Suppressor macrophage treated with lipopolysaccharide for 4 hours (primary cell): ENCODE measurements around the gene IFNG.
A peak's percentile ranks its signal among the peaks of the same experiment; 100 is the strongest.

Experiments
- DNase-seq: peaks from one replicate; pipeline ENCODE4 v3.0.0-alpha.2; 2020

IFNG gene

DNA sequence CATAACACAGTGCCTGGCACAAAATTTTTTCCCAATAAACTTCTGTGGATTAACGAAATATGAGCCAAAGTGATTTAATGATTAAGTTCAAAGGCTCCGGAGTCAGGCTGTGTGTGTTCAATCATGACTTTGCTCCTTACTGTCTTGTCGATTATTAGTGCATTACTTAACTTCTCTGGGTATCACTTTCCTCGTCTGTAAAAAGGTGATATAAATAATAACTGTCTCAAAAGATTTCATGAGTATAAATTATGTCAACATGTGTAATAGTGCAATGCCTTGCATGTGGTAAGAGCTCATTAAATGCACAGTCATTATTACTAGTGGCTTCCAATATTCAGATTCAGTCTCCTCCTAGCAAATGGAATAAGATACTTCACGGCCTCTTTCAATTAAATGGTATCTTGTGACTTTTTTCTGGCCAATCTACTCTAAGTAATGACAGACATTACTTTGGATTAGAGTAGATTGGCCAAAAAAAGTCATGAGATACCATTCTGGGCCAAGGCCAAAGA, 6.8 kb upstream of the IFNG start:
- no peak for DNase-seq

DNA sequence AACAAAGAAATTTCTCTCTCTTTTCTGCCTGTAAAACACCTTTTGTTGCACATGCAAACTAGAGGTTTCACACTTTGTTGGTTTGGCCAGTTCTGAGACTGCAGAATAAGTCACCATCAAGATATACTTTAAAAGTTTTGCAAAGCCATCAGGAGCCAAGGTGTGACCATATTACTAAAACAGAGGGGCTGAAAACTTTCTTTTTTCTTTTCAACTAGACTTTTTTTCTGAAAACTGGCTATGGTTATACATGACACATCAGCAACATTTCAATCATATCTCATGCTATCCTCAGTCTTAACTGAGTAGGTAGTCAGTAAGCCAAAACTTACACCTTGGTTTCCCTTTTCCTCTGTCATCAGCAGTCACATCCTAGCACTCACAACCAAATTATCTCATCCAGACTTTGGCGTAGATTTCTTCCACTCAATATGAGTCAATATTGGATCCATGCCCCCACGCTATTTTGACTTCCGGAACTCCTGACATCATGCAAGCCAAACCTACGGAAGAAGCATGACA, 4.1 kb upstream of the IFNG start:
- DNase-seq, result no peak

DNA sequence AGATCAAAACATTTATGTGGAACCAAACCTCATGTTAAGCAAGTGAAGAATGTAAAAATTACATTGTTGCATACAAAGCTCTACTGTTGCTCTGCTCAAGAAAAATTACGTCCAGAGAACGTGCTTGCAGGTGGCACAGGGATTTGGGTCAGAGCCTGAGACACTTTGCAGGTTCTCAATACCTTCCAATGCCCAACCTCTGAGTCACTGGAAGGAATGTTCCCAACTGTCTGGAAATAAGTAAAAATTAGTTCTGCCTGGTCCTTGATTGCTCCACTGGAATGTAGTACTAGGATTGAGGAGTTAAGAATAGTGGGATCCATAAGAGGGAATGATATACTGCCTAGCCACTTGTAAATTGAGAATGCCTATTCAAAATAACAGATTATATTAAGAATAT, 2.8 kb upstream of the IFNG start:
- DNase-seq, result no peak

DNA sequence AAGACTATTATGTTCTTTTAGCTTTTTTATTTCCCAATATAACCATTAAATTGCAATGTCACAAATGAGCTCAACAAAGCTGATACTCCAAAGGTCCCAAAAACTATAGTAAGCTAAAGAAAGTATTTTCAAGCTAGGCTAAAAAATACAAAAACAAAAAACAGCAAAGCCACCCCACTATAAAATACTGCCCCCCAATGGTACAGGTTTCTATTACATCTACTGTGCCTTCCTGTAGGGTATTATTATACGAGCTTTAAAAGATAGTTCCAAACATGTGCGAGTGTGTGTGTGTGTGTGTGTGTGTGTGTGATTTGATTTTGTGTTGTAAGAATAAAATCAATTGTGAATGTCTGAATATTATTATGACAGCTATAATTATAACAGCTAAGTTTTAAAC, 1.1 kb downstream of the IFNG start:
- peak; percentile 51 for DNase-seq

DNA sequence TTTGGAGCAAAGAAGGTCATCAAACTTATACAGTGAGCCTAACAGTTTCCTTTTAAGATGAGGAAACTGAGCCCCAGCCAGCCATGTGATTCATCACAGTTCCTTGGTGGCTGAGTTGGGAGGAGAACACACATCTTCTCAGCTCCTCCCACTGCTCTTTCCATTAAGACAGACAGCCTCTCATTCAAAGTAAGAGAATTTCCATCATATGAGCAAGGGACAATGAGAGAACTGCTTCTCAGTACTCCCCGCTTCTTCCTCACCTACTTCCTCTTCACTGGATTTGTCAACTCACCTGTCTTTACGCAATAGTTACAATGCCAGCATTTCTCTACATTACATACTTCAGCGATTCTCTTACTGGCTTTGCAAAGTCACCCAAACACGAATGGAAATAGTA, 2.2 kb downstream of the IFNG start:
- peak; percentile 4 for DNase-seq

DNA sequence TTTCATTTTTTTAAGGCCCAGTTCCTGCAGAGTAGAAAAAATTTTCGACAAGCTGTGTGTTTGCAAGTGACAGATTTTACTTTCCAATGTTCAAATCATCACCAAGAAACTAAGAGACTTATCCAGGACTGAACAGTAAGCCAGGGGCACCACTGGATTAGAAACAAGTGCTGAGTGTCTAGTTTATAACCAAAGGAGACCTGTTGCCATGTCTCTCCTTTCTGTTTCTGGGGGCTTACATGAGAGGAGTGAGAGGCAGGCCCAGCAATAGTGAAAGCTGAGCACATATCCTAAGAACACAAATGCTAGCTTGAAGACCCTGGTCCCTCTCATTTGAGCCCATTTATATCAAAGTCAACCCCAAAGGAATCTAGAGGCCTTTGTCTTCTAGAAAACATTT, 2.9 kb downstream of the IFNG start:
- DNase-seq, result no peak

DNA sequence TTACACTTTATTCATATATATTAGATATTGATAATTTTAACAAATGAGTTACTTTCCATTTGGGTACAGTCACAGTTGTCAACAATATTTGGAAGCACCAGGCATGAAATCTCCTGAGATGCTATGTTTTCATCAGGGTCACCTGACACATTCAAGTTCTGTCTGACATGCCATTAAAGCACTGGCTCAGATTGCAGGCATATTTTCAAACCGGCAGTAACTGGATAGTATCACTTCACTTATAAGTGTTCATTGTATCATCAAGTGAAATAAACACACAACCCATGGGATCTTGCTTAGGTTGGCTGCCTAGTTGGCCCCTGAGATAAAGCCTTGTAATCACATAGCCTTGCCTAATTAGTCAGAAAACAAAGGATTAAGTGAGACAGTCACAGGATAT, 4.8 kb downstream of the IFNG start:
- no peak for DNase-seq

DNA sequence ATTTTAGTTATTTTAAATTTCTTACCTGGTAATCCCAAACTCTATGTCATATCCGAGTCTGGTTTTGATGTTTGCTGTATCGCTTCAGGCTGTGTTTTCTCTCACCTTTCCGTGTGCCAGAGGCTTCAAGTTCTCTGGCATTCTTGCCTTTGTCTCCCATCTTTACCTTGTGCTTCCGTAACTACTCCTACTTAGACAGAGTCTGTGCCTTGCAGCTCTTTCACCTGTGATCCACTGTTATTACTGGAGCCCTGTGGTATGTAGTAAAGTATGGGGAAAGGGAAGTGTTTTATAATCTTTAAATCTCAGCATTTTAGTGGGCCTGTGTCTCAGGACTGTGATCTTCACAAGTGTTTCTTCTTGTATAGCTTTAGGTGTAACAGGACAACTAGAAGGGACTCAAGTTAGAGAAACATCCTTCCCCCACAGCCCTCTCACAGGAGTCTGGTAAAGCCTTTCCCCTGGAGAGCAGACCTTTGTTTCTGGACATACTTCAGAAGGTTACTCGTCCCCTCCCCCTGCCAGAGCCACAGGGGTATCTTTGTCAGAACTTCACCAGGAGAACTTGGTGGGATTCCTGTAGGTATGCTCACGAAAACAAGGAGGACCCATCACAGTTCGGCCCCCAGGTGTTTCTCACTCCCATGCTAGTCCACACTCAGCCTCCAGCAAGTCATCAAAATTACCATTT, 11.1 kb downstream of the IFNG start:
- DNase-seq, result no peak

DNA sequence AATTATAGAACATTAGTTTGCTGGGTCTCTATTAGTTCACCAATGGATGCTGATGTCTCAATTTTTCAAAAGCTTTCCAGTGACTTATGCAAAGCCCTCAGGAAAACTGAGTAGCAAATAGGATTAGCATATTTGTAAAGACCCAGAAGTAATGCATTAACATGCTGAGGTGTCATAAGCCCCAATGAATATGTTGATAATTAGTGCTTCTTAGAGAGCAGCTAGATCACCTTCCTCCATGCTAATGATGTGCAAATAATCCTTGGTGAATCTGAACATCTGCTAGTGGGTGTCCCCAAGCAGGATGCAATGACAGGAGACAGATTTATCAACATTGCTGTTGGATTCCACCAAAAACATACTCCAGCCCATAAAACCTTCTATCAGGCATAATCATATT, 19.0 kb downstream of the IFNG start:
- DNase-seq, result no peak

DNA sequence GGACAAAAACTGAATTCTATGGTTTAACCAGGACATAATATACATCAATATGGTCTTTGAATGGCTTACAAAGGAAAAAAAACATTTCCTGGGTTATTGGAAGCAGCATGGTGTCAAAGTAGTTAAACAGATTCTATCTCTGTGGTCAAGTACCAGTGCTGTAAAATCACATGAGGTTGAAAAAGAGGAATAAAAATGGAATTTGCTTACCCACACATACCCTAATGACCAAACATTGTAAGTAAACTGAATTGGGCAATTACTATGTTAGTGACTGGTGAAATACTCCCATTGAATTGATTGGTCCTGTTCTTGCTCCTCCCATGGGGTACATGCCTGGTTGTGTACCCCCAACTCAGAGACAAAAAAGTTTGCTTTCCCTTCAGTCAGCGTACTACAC, 19.6 kb downstream of the IFNG start:
- DNase-seq, result peak; percentile 27

DNA sequence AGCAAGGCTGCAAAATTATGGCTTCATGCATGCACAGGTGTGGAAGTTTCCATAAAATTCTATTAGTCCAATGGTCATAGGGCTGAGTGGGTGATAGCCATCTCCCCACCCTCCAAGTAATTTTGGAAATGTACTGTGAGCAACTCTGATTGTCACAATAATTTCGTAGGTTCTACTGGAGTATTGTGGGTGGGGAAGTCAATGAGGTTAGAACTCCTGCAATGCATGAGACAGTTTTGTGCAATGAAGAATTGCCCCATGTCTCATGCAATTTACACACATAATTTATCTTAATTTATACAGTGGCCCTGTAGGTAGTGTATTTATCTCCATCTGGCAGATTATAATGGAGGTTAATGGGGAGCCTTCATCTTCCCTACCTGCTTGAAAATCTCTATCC, 20.5 kb downstream of the IFNG start:
- peak; percentile 12 for DNase-seq

DNA sequence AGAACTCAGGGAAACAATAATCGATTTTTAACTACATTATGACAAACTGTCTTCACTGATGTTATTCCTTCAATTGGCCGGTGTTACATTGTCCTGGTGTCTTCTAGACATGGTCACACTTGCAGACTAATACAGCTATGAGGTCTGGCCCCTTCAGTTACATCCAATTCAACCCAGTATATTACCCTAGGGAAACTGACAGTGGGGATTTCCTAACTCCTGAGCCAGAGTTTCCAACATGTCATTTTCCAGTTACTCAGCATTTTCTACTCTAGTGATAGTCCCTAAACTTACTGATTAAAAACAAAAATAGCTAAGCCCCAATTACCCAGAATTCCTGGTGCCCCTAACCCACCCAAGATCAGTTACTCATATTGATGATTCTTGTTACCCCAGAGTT, 21.1 kb downstream of the IFNG start:
- peak; percentile 16 for DNase-seq

DNA sequence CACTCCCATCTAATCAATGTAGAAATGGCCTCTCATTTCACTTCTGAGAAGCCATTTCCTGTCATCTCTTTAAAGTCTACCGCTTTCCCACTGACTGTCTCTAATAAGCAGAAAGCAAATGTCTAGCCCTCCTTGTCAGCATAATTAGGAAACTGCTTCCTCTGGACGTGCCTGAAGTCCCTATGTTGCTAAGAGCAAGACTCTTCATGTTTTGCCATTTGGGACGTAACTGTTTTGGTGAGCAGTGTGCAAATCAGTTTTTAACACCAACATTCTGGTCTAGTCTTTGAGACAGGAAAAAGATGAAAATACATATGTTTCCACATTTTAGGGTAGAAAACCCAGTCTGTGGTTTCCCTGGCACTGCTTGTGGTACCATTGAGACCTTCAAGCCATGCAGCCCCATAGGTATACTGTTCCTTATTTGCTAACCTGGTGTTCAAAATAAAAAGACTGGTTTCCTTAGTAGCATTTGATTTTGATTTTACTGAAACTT, 22.2 kb downstream of the IFNG start:
- DNase-seq, result no peak

DNA sequence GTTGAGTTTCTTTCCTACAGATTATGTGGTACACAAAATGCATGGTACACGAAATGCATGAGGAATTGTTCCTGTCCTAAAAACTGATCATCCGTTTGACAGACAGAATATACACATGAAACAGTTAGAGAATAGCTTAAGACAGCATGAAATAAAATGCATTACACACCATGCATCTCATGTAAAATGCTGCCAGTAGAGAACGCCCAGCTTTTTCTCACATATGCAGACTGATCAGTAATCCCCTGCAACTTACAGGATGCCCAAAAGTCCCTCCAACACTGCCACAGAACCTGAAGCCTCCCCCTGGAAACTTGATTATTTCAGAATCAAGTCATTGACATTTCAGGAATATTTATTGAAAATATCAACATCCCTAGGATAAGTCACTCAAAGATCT, 24.0 kb downstream of the IFNG start:
- DNase-seq, result no peak

DNA sequence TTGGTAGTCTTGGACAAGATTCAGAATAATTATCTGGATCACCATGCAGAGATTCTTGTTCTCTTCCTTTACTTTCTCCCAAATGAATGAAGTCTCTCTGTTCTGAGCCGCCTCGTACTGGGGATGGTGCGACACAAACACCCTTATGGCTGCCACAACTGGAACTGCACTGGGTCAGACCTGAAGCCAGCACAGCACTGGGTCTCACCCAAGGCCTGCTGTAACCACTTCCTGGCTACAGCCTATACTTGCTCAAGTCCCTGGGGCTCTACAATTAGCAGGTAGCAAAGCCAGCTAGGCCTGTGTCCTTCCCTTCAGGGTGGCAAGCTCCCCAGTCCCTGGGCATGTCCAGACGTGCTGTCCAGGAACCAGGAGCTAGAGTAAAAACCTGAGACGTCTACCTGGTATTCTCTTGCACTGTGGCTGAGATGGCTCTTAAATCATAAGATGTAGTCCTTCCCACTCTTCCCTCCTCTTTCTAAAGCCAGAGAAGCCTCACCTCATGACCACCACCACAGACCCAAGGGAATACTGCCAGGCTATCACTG, 27.6 kb downstream of the IFNG start:
- no peak for DNase-seq

DNA sequence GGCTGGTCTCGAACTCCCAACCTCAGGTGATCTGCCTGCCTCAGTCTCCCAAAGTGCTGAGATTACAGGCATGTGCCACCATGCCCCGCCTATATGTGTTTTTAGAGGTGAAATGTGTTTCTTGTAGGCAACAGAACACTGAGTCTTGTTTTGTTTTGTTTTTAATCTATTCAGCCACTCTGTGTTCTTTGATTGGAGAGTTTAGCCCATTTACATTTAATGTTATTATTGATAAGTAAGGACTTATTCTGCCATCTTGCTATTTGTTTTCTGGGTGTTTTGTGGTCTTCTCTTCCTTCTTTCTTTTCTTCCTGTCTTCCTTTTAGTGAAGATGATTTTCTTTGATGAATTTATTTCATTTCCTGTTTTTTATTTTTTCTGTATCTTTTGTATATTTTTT, 29.6 kb downstream of the IFNG start:
- DNase-seq, result no peak

DNA sequence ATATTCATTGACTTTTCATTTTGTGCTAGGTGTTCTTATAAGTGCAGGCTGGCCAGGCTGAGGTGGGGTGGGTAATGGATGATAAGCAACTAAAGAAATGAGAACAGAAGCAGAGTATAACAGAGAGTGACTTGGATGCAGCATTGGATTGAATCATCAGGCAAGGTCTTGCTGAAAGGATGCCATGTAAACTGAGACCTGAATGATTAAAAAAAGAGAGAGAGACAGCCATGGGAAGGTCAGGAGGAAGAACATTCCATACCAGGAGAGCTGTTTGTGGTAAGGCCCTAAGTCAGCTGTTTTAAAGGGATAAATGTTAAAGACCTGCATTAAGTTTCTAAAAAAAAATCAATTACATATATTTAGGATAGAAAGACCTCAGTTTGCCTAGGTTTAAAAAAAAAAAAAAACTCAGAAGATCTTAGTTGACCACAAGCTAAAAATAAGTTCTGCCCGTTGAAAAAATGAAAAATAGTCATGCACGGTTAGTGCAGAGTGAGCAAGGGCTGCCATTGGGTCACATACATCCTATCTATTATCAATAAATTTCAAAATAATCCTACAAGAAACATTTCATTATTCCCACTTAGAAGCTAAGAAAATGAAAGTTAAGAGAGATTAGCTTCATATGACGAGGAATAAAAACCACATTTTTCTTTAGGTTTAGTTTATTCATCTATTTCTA, 37.2 kb downstream of the IFNG start:
- no peak for DNase-seq

DNA sequence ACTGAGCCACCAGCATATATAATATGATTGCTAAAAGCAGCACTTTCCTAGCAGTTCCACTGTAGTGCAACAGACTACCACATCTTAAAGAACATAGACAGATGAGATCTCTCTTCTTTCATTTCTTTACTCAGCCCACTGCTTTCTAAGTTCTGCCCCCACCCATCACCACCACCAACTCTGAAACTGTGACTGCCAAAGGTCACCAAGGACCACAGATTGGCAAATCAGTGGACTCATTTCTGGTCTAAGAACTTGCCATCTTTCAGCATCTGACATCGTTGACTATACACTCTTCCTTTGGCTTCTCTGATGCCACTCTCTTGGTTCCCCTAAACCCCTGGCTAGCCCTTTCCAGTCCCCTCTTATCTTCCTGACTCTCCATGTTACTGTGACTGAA, 38.4 kb downstream of the IFNG start:
- DNase-seq, result no peak

DNA sequence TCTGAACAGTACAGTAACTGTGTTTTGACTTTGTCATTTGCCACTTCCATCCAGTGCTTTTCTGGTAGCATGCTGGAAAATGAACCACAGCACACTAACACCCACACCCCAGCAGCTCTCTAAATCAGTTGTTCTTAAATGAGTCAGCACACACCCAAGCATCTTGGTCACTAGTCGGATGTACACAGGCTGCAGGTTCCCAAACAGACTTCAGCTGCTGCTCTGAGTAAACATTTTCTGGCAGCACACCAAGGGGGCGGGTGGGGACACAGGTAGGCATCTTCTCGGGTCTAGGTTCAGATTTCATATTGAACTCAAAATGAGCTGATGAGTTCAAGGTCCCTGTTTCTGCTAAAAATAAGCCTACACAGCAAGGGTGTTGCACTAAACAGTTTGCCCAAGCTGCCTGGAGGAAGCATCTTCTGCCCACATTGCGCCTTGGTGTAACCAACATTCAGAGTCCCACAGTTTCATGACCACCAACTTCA, 39.8 kb downstream of the IFNG start:
- peak; percentile 18 for DNase-seq

DNA sequence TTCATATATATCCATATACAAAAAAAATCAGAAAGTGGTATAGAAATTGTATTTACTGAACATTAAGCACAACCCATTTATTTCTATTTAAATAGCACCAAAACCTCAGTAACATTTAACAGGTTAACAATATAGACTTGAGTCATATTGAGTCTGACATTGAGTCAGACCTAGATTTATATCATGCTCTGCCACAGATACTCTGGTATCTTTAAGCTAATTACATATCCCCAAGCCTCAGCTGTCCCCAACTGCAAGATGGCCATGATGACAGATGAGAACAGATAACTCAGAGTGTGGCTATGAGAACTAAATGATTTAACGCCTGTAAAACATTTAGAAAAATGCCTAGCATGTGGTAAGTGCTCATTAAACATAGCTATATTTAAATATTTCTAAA, 40.3 kb downstream of the IFNG start:
- DNase-seq, result no peak

DNA sequence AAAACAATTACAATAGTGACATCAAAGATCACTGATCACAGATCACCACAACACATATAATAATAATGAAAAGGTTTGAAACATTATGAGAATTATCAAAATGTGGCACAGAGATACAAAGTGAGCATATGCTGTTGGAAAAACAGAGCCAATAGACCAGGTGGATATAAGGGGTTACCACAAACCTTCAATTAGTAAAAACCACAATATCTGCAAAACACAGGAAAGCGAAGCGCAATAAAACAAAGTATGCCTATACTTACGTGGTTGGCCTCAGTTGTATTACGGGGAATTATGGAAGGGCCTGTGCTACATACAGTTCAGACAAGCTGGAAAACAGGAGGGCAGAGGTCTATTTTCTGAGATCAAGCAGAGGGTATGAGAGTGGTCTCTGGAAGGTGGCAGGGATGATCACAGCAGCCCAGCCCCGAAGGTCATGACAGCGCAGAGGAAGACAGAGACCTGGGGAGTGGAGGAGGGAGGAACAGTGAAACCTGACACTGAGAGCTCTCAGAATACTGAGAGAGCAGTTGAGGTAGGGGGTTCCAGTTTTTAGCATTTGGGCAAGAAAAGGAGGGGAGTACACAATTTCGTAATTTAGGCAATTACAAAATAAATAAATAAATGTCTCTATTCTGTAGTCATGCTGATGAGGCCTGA, 41.3 kb downstream of the IFNG start:
- DNase-seq, result no peak

DNA sequence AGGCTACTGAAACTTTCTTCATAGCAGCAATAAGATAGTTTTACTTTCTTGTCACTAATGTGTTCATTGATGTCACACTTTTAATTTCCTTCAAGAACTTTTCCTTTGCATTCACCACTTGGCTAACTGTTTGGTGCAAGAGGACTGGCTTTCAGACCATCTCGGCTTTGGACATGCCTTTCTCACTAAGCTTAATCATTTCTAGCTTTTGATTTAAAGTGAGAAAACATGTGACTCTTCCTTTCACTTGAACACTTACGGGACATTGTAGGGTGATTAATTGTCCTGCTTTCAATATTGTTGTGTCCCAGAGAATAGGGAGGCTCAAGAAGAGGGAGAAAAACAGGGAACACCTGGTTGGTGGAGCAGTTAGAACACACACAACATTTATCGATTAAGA, 41.9 kb downstream of the IFNG start:
- DNase-seq, result no peak

DNA sequence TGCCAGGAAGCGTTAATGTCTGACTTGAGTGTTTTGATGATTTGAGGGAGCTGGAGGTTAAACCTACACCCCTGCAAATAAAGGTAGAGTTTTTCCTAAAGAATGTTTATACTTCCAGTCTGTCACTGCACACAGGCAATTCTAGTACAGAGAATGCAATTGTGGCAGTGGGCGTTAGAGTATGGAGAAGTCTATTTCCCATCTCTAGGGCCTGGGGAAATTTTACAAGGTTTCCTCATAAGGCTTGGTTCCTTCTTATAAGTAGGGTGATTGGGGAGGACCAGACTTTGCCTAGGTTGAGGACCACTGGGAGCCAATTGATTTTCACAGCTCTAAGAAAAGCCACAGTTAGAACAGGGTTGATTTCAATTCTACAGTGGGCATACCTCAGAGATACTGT, 44.3 kb downstream of the IFNG start:
- peak; percentile 51 for DNase-seq
